Aorta (tissue), 5 donors: ENCODE data around the gene ZHX3. TPM values are rescaled to one million over a fixed set of nuclear protein-coding genes. Genes with fewer than 3 reads are reported as not detected.

Experiments used
- ATAC-seq: fragments of 200-7000 bp; cut with Tn5 transposase; one replicate; pipeline ENCODE4 v1.9.1; 2022; ENCODE audit warnings: moderate library complexity; ENCODE audit not compliant: low FRiP score
- DNase-seq, 2 donors: peaks; one replicate each; pipeline ENCODE4 v3.0.0-alpha.2; 2020
- H3K27ac ChIP-seq, 2 donors: one replicate each; pipeline ENCODE4 v1.5.1; 2013; ENCODE audit warnings: low read length in 2 of 2, mild to moderate bottlenecking in 2 of 2, moderate library complexity in 2 of 2, control low read depth in 1 of 2, inconsistent platforms in 1 of 2, low read depth in 1 of 2
- H3K27me3 ChIP-seq, 2 donors: one replicate each; pipeline ENCODE4 v1.6.1; 2013; ENCODE audit warnings: control low read depth in 1 of 2, low read length in 1 of 2, mild to moderate bottlenecking in 1 of 2, moderate library complexity in 1 of 2; ENCODE audit not compliant: insufficient read depth in 2 of 2, control insufficient read depth in 1 of 2
- H3K36me3 ChIP-seq, 2 donors: one replicate each; pipeline ENCODE4 v1.6.1; 2013; ENCODE audit warnings: control low read depth in 1 of 2, low read length in 1 of 2, mild to moderate bottlenecking in 1 of 2; ENCODE audit not compliant: insufficient read depth in 2 of 2, control insufficient read depth in 1 of 2
- H3K4me1 ChIP-seq, 2 donors: one replicate each; pipeline ENCODE4 v1.6.1; 2013; ENCODE audit warnings: low read length in 2 of 2, control low read depth in 1 of 2, mild to moderate bottlenecking in 1 of 2, moderate library complexity in 1 of 2; ENCODE audit not compliant: insufficient read depth in 2 of 2, control insufficient read depth in 1 of 2
- H3K4me3 ChIP-seq, 2 donors: one replicate each; pipeline ENCODE4 v1.5.1; 2013; ENCODE audit warnings: low read length in 2 of 2, control low read depth in 1 of 2, mild to moderate bottlenecking in 1 of 2
- H3K9me3 ChIP-seq: one replicate; pipeline ENCODE4 v1.6.1; 2013; ENCODE audit warnings: mild to moderate bottlenecking, low read length; ENCODE audit not compliant: control insufficient read depth
- WGBS, 2 donors: extraction: QIAGEN DNeasy Blood & Tissue Kit; methylation state at CpG; one replicate each; pipeline ENCODE4 v1.1.7; 2013; 5-methylcytosine and 5-hydroxymethylcytosine counted together
- intact Hi-C, 2 donors: fragments of 100-400 bp; cut with DNase I; formaldehyde crosslinking; loops; one replicate each; pipeline versions ENCODE4 v1.14.2 to v1.15.0; 2022
- polyA plus RNA-seq, 2 donors: library from polyadenylated mRNA; stranded (reverse); fragments of 200-250 nt; gene quantifications; one replicate each; pipeline ENCODE4 v1.2.3, GENCODE V29; 2013
- total RNA-seq, 2 donors: library from RNA; stranded (reverse); fragmentation: NEBNext Ultra II Directional; extraction: Animal tissue kit (Norgen Biotek cat#: 25700); gene quantifications; one replicate each; pipeline ENCODE4 v1.2.1, GENCODE V29; 2021
- donor health status: healthy with polysubstance abuse.
- donor health status: Bipolar disorder and iron deficiency.
- donor health status: DM: no; HTN: no; CAD: no.
- donor health status: DM: no; HTN: no; CAD: no.
- donor health status: DM: yes; HTN: yes; CAD: no.

Gene ZHX3
- total and polyA plus RNA-seq, 4 donors, result 11.0 to 98.6 (median 38.8) TPM

DNA sequence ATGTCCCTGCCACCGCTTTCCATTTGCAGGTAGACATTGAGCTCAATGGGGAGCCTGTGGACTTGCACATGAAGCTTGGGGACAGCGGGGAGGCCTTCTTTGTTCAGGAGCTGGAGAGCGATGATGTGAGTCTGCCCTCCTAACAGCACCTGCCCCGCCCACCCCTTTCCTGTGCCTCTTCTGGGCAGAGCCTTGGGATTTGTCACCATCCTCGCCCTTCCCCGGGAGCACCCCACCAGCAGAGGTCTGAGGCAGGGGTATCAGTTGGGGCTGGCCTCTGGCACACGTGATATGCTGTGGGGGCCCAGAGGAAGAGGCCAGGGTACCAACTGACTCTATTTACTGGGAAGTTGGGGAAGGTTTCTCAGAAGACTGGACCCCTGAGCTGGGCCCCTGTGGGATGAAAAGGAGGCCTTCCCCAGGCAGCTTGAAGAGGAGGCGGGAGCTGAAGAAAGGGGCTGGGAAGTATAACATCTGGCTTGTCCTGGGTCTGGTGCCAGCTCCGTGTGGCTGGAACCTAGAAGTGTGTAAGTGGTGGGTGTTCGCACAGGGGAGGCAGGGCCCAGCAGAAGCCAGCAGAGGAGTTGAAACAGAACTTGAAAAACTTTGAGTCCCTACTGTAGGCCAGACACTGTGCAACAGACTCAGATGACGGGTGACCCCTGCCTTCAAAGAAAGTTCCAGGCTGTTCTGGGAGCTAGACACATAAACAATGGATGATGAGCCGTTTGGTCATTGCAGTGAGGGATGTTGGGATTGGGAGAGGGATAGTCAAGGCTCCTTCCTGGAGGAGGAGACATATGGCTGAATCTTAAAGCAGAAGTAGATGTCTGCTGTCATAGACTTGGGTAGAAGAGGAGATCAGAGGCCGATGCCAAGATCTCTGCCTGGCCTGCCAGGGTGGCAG, 30.2 kb upstream of the ZHX3 start:
- Histone ChIP-seq H3K27ac (no peak overlapping the region), H3K4me3 (no peak overlapping the region), H3K27me3 (no peaks in the 10 kb centered on the region), H3K4me1 (no peaks in the 10 kb centered on the region), H3K36me3 (peaks cover 0 to 2% of the 10 kb centered on the region in 2 donors), H3K9me3 (no peaks in the 10 kb centered on the region)
- peak in 1 of 2 donors; percentile 34 for DNase-seq
- WGBS, 2 donors, result 86 to 89% methylated on average over 13 of the region's 13 CpGs
- ATAC-seq, result no peak
- intact Hi-C loops, result no loop called here

- no peaks in the 10 kb centered on the region for H3K27me3 ChIP-seq
- DNase-seq, result peak in 1 of 2 donors; percentile 42
- 87 to 90% methylated on average over 17 of the region's 17 CpGs for WGBS, 2 donors
Observed at GRCh38 chr20:41345729-41346067, 28.2 kb upstream of the ZHX3 start.

DNA sequence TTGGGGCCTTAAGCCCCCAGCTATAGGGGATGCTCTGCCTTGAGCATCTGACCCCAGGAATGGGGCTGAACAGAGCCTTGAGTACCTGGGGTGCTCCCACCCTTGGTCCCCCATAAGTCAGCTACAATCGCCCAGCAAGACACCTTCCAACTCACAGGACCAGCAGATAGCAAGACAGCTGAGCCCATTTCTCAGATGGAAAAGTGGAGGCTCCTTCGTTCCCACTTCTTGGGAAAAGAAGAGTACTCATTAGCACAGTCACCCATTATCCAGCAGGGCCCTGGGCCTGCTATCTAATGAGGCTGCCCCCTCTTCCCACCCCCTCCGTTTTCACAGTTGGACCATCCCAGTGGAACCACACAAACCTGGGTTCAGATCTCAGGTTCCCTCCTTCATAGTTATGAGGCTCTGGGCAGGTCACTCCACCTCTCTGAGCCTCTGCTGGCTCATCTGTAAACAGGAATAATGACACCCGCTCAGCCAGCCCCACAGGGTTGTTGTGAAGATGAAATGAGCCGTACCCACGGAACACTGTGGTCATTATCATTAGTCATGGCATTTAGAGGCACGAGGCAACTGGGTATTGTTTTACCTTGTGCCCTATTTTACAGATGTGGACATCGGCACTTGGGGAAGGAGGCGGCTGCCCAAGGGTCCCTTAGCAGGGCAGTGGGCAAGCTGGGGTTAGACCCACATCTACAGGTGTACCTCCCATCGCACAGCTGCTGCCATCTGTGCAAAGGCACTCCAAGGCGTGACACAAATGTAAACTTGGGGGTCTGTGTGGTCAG, 27.6 kb upstream of the ZHX3 start:
- WGBS, 2 donors, result 88 to 90% methylated on average over 11 of the region's 11 CpGs
- Histone ChIP-seq H3K4me1 (no peaks in the 10 kb centered on the region), H3K36me3 (no peaks in the 10 kb centered on the region), H3K27me3 (no peaks in the 10 kb centered on the region), H3K4me3 (no peak overlapping the region), H3K27ac (no peak overlapping the region), H3K9me3 (no peaks in the 10 kb centered on the region)
- intact Hi-C loops, result loop anchor here in 1 of 2 donors (5.0 kb wide), 2 partner anchors 67 to 113 kb away; no protein-coding TSS in a partner anchor
- ATAC-seq (no peak), DNase-seq (peak; percentile 17 to 34)

More at GRCh38 chr20:41345729-41346067, 28.2 kb upstream of the ZHX3 start:
- no peak overlapping the region for H3K27ac ChIP-seq
- no peak for ATAC-seq
- intact Hi-C loops, result no loop called here
- H3K4me3 ChIP-seq, result no peak overlapping the region
- H3K4me1 ChIP-seq, result no peaks in the 10 kb centered on the region
- no peaks in the 10 kb centered on the region for H3K9me3 ChIP-seq
- H3K36me3 ChIP-seq, result peaks cover 0 to 2% of the 10 kb centered on the region in 2 donors

DNA sequence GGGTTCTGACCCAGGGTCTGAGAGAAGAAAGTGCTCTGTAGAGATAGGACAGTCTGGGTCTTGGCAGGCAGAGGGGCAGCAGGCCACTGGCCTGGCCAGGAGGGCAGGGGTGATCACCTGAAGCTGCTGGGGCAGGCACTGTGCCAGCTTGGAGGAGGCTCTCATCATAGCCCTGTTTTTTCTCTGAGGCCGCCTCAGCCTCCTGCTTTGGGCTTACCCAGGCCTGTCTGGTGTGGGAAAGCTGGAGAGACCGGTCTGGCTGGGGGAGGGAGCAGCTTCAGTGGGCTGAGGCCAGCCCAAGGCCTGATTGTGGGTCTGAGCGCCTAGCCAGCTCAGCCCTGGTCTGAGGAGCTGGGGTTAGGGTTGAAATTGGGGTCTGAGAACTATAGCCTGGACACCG, 26.9 kb upstream of the ZHX3 start:
- no peak overlapping the region for H3K4me3 ChIP-seq
- peak; percentile 41 to 59 for DNase-seq
- H3K27me3 ChIP-seq, result no peaks in the 10 kb centered on the region
- H3K4me1 ChIP-seq, result no peaks in the 10 kb centered on the region
- H3K27ac ChIP-seq, result no peak overlapping the region
- no peaks in the 10 kb centered on the region for H3K9me3 ChIP-seq
- 90 to 95% methylated on average over 4 of the region's 4 CpGs for WGBS, 2 donors
- intact Hi-C loops, result loop anchor here in 1 of 2 donors (5.0 kb wide), 2 partner anchors 68 to 112 kb away; no protein-coding TSS in a partner anchor
- H3K36me3 ChIP-seq, result no peaks in the 10 kb centered on the region
- ATAC-seq, result no peak

DNA sequence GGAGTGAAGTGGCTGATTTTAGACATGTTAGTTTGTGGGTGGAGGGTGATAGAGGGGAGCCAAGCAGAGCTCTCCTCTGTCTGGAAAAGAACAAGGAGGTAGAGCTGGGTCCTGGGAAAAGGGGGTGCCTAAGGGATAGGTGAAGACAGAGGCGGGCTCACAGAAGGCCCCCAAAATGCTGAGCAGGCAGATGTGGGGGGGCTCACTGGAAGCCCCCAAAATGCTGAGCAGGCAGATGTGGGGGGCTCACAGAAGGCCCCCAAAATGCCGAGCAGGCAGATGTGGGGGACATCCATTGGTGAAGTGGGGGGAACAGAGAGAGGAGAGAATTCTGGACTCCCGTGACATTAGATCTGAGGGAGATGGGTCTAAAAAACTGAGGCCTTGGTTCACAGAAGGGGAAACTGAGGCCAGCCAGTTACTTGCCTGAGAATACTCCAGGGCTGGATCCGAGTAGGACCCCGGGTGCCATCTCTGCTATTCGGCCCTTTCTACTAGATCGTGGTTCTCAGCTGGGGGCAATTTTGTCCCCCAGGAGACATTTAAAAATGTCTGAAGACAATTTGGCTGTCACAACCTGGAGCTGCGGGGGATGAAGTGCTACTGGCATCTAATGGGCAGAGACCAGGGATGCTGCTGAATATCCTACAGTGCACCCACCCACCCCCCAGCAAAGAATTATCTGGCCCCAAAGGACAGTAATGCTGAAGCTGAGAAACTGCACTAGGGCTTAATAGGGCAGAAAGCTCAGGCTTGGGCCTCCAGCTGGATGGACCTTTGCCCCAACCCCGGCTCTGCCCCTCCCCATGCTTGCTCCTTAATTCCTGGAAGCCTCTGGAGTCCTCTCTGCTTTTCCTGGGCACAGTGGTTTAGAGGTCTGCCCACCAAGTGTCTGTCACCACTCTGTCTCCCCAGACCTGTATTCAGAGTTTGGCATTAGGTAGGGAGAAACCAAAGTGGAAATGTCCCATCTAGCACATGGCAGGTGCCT, 25.2 kb upstream of the ZHX3 start:
- no peak overlapping the region for H3K4me3 ChIP-seq
- no peak overlapping the region for H3K27ac ChIP-seq
- ATAC-seq (no peak), DNase-seq (peak in 1 of 2 donors; percentile 40)
- intact Hi-C loops, result loop anchor here in 1 of 2 donors (5.0 kb wide), 2 partner anchors 70 to 110 kb away; no protein-coding TSS in a partner anchor
- no peaks in the 10 kb centered on the region for H3K36me3 ChIP-seq
- no peaks in the 10 kb centered on the region for H3K9me3 ChIP-seq
- H3K4me1 ChIP-seq, result no peaks in the 10 kb centered on the region
- 92 to 95% methylated on average over 9 of the region's 9 CpGs for WGBS, 2 donors
- no peaks in the 10 kb centered on the region for H3K27me3 ChIP-seq

GRCh38 chr20:41340327-41341055, 23.0 kb upstream of the ZHX3 start, which contains the start of gene LPIN3:
Gene LPIN3 (plus strand): TSS chr20:41340821. CDS start chr20:41345804, 4,983 bp downstream.
- ATAC-seq, result peak; percentile 95

GRCh38 chr20:41339957-41340326, 22.4 kb upstream of the ZHX3 start:
- Histone ChIP-seq H3K27me3 (no peaks in the 10 kb centered on the region), H3K9me3 (no peaks in the 10 kb centered on the region), H3K4me3 (peak overlapping the region in 1 of 2 donors; percentile 10), H3K4me1 (no peaks in the 10 kb centered on the region), H3K36me3 (no peaks in the 10 kb centered on the region), H3K27ac (peak overlapping the region in 1 of 2 donors; percentile 55)
- intact Hi-C loops, result loop anchor here (1.0 to 5.0 kb wide), 5 partner anchors 23 to 167 kb away; partner anchors contain the start of gene ZHX3 (in 1 of the 2)
- peak; percentile 92 for ATAC-seq
- WGBS, 2 donors, result 5 to 6% methylated on average over 25 of the region's 25 CpGs
- DNase-seq, result peak; percentile 86 to 95

More at GRCh38 chr20:41340327-41341055, 23.0 kb upstream of the ZHX3 start, which contains the start of gene LPIN3:
- Histone ChIP-seq H3K9me3 (no peaks in the 10 kb centered on the region), H3K36me3 (no peaks in the 10 kb centered on the region), H3K27ac (peak within 1 kb of the TSS in 1 of 2 donors; percentile 55), H3K27me3 (no peaks in the 10 kb centered on the region), H3K4me3 (peak within 1 kb of the TSS in 1 of 2 donors; percentile 10), H3K4me1 (no peaks in the 10 kb centered on the region)
- 9 to 13% methylated on average over 31 to 33 of the region's 33 CpGs for WGBS, 2 donors
- DNase-seq, result peak; percentile 89 to 94
- intact Hi-C loops, result loop anchor here (2.0 to 5.0 kb wide), 3 partner anchors 24 to 108 kb away; partner anchors contain the start of gene ZHX3 (in 1 of the 2)
